Right atrium auricular region (tissue), 2 donors: ENCODE measurements around the gene SMYD3. TPM values are rescaled to one million over a fixed set of nuclear protein-coding genes. Genes with fewer than 3 reads are reported as not detected.

Source experiments
- DNase-seq: peaks from one replicate; pipeline ENCODE4 v3.0.0-alpha.2; 2019; ENCODE audit warnings: low spot score
- H3K27ac ChIP-seq, 2 donors: fragments of 200-600 bp; sonication (generic); 1 replicate in 1 of 2; 2 replicates in 1 of 2; pipeline ENCODE4 v1.5.1; 2016 to 2019
- H3K27me3 ChIP-seq, 2 donors: fragments of 200-600 bp; sonication (generic); one replicate each; pipeline versions ENCODE4 v1.5.1 to v1.6.0; 2017 to 2019
- H3K36me3 ChIP-seq: fragments of 200-600 bp; sonication (generic); one replicate; pipeline ENCODE4 v1.5.1; 2016
- H3K4me1 ChIP-seq, 2 donors: fragments of 200-600 bp; sonication (generic); one replicate each; pipeline versions ENCODE4 v1.5.1 to v1.6.0; 2017 to 2019
- H3K4me3 ChIP-seq, 2 donors: fragments of 200-600 bp; sonication (generic); 1 replicate in 1 of 2; 2 replicates in 1 of 2; pipeline ENCODE4 v1.5.1; 2017 to 2019; ENCODE audit warnings: mild to moderate bottlenecking in 1 of 2, moderate library complexity in 1 of 2
- H3K9me3 ChIP-seq, 2 donors: fragments of 200-600 bp; sonication (generic); one replicate each; pipeline ENCODE4 v1.5.1; 2019
- CTCF ChIP-seq, 2 donors: fragments of 200-600 bp; sonication (generic); IDR thresholded peaks; one replicate each; pipeline ENCODE4 v1.5.1; 2019; ENCODE audit warnings: antibody characterized with exemption in 2 of 2
- total RNA-seq, 2 donors: library from RNA; depleted of rRNA; stranded (reverse); fragments of >200 nt; gene quantifications; one replicate each; pipeline ENCODE4 v1.1.0, GENCODE V29; 2016

The SMYD3 gene
- total RNA-seq, 2 donors from 2014 or later: 7.9 to 8.5 TPM

GRCh38 chr1:245937316-245938045 is 569.6 kb downstream of the SMYD3 start:
- no peaks in the 10 kb centered on the region for H3K27me3 ChIP-seq
- no peak overlapping the region for H3K27ac ChIP-seq
- no peak for DNase-seq
- no peaks in the 10 kb centered on the region for H3K9me3 ChIP-seq
- H3K4me1 ChIP-seq: no peaks in the 10 kb centered on the region
- H3K36me3 ChIP-seq: no peaks in the 10 kb centered on the region
- H3K4me3 ChIP-seq: no peak overlapping the region
- no peak for TF ChIP-seq CTCF (IDR thresholded peaks at IDR 0.05)

GRCh38 chr1:245934409-245934808 is 572.7 kb downstream of the SMYD3 start:
- H3K4me3 ChIP-seq: no peak overlapping the region
- H3K4me1 ChIP-seq: no peaks in the 10 kb centered on the region
- H3K36me3 ChIP-seq: no peaks in the 10 kb centered on the region
- no peaks in the 10 kb centered on the region for H3K27me3 ChIP-seq
- TF ChIP-seq CTCF (IDR thresholded peaks at IDR 0.05): no peak
- DNase-seq: no peak
- no peak overlapping the region for H3K27ac ChIP-seq
- no peaks in the 10 kb centered on the region for H3K9me3 ChIP-seq

GRCh38 chr1:245933431-245934045 is 573.5 kb downstream of the SMYD3 start:
- Histone ChIP-seq H3K27ac (no peak overlapping the region), H3K4me1 (no peaks in the 10 kb centered on the region), H3K4me3 (no peak overlapping the region), H3K9me3 (no peaks in the 10 kb centered on the region), H3K36me3 (no peaks in the 10 kb centered on the region), H3K27me3 (no peaks in the 10 kb centered on the region)
- no peak for TF ChIP-seq CTCF (IDR thresholded peaks at IDR 0.05)
- no peak for DNase-seq

- Histone ChIP-seq H3K27ac (no peak overlapping the region), H3K27me3 (no peaks in the 10 kb centered on the region), H3K36me3 (no peaks in the 10 kb centered on the region), H3K4me3 (no peak overlapping the region), H3K9me3 (no peaks in the 10 kb centered on the region), H3K4me1 (no peaks in the 10 kb centered on the region)
- DNase-seq: no peak
- no peak for TF ChIP-seq CTCF (IDR thresholded peaks at IDR 0.05)
Observed at GRCh38 chr1:245932302-245932972, 574.6 kb downstream of the SMYD3 start.

GRCh38 chr1:245931450-245931849 is 575.6 kb downstream of the SMYD3 start:
- Histone ChIP-seq H3K27me3 (no peaks in the 10 kb centered on the region), H3K27ac (no peak overlapping the region), H3K36me3 (no peaks in the 10 kb centered on the region), H3K4me3 (no peak overlapping the region), H3K9me3 (no peaks in the 10 kb centered on the region), H3K4me1 (no peaks in the 10 kb centered on the region)
- DNase-seq: no peak
- no peak for TF ChIP-seq CTCF (IDR thresholded peaks at IDR 0.05)
